ENCODE measurements around the gene MFNG. TPM values are rescaled to one million over a fixed set of nuclear protein-coding genes. Genes with fewer than 3 reads are reported as not detected.

Gene MFNG
- total and polyA plus RNA-seq, 2 experiments from 2014 or later, result 3.3 TPM

GRCh38 chr22:37491106-37491505 is 4.9 kb upstream of the MFNG start:
- no peak overlapping the region for H3K4me3 ChIP-seq
- TF ChIP-seq CTCF (IDR thresholded peaks at IDR 0.05; ENCODE audit: poor library complexity) (no peak), EZH2 (IDR thresholded peaks at IDR 0.05; ENCODE audit: borderline replicate concordance) (no peak), EZH2phosphoT487 (IDR thresholded peaks at IDR 0.05; ENCODE audit: low read depth, severe bottlenecking, unreplicated experiment) (no peak)
- no peak for DNase-seq (ENCODE audit: low spot score)
- no peaks in the 10 kb centered on the region for H3K79me2 ChIP-seq
- H4K20me1 ChIP-seq (ENCODE audit: insufficient read depth, poor library complexity, severe bottlenecking), result no peaks in the 10 kb centered on the region
- peaks cover 12% of the 10 kb centered on the region for H3K4me1 ChIP-seq (ENCODE audit: insufficient read depth)
- no peaks in the 10 kb centered on the region for H3K36me3 ChIP-seq (replicated peaks; ENCODE audit: insufficient read depth, low read depth)
- H3K9me2 ChIP-seq (replicated peaks; ENCODE audit: insufficient read depth), result no peaks in the 10 kb centered on the region
- no peak overlapping the region for H3K4me2 ChIP-seq
- no peaks in the 10 kb centered on the region for H3K9me3 ChIP-seq (ENCODE audit: low read depth)
- WGBS (ENCODE audit: low lambda C conversion rate, missing lambda C conversion rate), result 92% methylated on average over 16 of the region's 16 CpGs
- H3K27ac ChIP-seq, result no peak overlapping the region
- no peaks in the 10 kb centered on the region for H3K27me3 ChIP-seq
- no peak overlapping the region for H2AFZ ChIP-seq

- Histone ChIP-seq H3K27ac (no peak overlapping the region), H4K20me1 (ENCODE audit: insufficient read depth, poor library complexity, severe bottlenecking) (no peaks in the 10 kb centered on the region), H3K79me2 (no peaks in the 10 kb centered on the region), H3K4me3 (no peak overlapping the region), H2AFZ (no peak overlapping the region), H3K4me2 (no peak overlapping the region), H3K9me2 (replicated peaks; ENCODE audit: insufficient read depth) (no peaks in the 10 kb centered on the region), H3K36me3 (replicated peaks; ENCODE audit: insufficient read depth, low read depth) (no peaks in the 10 kb centered on the region), H3K4me1 (ENCODE audit: insufficient read depth) (peaks cover 12% of the 10 kb centered on the region), H3K27me3 (no peaks in the 10 kb centered on the region), H3K9me3 (ENCODE audit: low read depth) (no peaks in the 10 kb centered on the region)
- 85% methylated on average over 10 of the region's 10 CpGs for WGBS (ENCODE audit: low lambda C conversion rate, missing lambda C conversion rate)
- DNase-seq (ENCODE audit: low spot score), result no peak
- TF ChIP-seq CTCF (IDR thresholded peaks at IDR 0.05; ENCODE audit: poor library complexity), result no peak
- TF ChIP-seq EZH2 (IDR thresholded peaks at IDR 0.05; ENCODE audit: borderline replicate concordance), result no peak
- TF ChIP-seq EZH2phosphoT487 (IDR thresholded peaks at IDR 0.05; ENCODE audit: low read depth, severe bottlenecking, unreplicated experiment), result no peak
These were observed 3.8 kb upstream of the MFNG start for GRCh38 chr22:37489983-37490382.

GRCh38 chr22:37488337-37489135 is 2.4 kb upstream of the MFNG start:
- H3K4me2 ChIP-seq, result no peak overlapping the region
- no peaks in the 10 kb centered on the region for H3K36me3 ChIP-seq (replicated peaks; ENCODE audit: insufficient read depth, low read depth)

More at GRCh38 chr22:37488337-37489135, 2.4 kb upstream of the MFNG start:
- no peaks in the 10 kb centered on the region for H3K9me2 ChIP-seq (replicated peaks; ENCODE audit: insufficient read depth)
- TF ChIP-seq EZH2 (IDR thresholded peaks at IDR 0.05; ENCODE audit: borderline replicate concordance) (no peak), EZH2phosphoT487 (IDR thresholded peaks at IDR 0.05; ENCODE audit: low read depth, severe bottlenecking, unreplicated experiment) (no peak), CTCF (IDR thresholded peaks at IDR 0.05; ENCODE audit: poor library complexity) (no peak)
- no peaks in the 10 kb centered on the region for H3K27me3 ChIP-seq
- H3K4me3 ChIP-seq, result no peak overlapping the region
- no peaks in the 10 kb centered on the region for H3K9me3 ChIP-seq (ENCODE audit: low read depth)
- 72% methylated on average over 14 of the region's 15 CpGs for WGBS (ENCODE audit: low lambda C conversion rate, missing lambda C conversion rate)
- no peaks in the 10 kb centered on the region for H4K20me1 ChIP-seq (ENCODE audit: insufficient read depth, poor library complexity, severe bottlenecking)
- H3K79me2 ChIP-seq, result no peaks in the 10 kb centered on the region
- no peak for DNase-seq (ENCODE audit: low spot score)
- H3K4me1 ChIP-seq (ENCODE audit: insufficient read depth), result peaks cover 18% of the 10 kb centered on the region
- H2AFZ ChIP-seq, result no peak overlapping the region
- no peak overlapping the region for H3K27ac ChIP-seq

Data from hepatocyte (in vitro differentiated cells).